WERI-Rb-1 (cell line): ENCODE results near the gene NR1D1.

Source experiments
- DNase-seq: peaks from one replicate; pipeline ENCODE4 v3.0.0-alpha.2; 2020
- H3K27ac ChIP-seq: fragments of 250-450 bp; sonication (Bioruptor Pico); 2 replicates; pipeline ENCODE4 v1.5.1; 2020; ENCODE audit warnings: mild to moderate bottlenecking, moderate library complexity
- H3K27me3 ChIP-seq: fragments of 250-450 bp; sonication (Bioruptor Pico); 2 replicates; pipeline ENCODE4 v1.5.1; 2021; ENCODE audit warnings: mild to moderate bottlenecking, low read depth, moderate library complexity; ENCODE audit not compliant: insufficient read depth, severe bottlenecking
- H3K36me3 ChIP-seq: fragments of 250-450 bp; sonication (Bioruptor Pico); 2 replicates; pipeline ENCODE4 v1.5.1; 2020; ENCODE audit warnings: mild to moderate bottlenecking, moderate library complexity
- H3K4me3 ChIP-seq: 2 replicates; pipeline ENCODE4 v1.5.1; 2011; ENCODE audit warnings: low read depth, mild to moderate bottlenecking, control low read depth, low read length
- H3K9me3 ChIP-seq: fragments of 250-450 bp; sonication (Bioruptor Pico); 2 replicates; pipeline ENCODE4 v1.5.1; 2021; ENCODE audit warnings: mild to moderate bottlenecking, moderate library complexity; ENCODE audit not compliant: severe bottlenecking
- CTCF ChIP-seq: IDR thresholded peaks from 2 replicates; pipeline ENCODE4 v1.5.1; 2011; ENCODE audit warnings: low read depth, mild to moderate bottlenecking, control low read depth, inconsistent platforms, low read length

Gene NR1D1

GRCh38 chr17:40095944-40096791 lies 4.2 kb downstream of the NR1D1 start:
- no peak overlapping the region for H3K4me3 ChIP-seq
- H3K36me3 ChIP-seq = peaks cover 42% of the 10 kb centered on the region
- no peaks in the 10 kb centered on the region for H3K27me3 ChIP-seq
- H3K9me3 ChIP-seq = no peaks in the 10 kb centered on the region
- no peak for TF ChIP-seq CTCF
- no peak for DNase-seq
- H3K27ac ChIP-seq = no peak overlapping the region

GRCh38 chr17:40095351-40095943 lies 4.9 kb downstream of the NR1D1 start:
- Histone ChIP-seq H3K27me3 (no peaks in the 10 kb centered on the region), H3K9me3 (no peaks in the 10 kb centered on the region), H3K4me3 (no peak overlapping the region), H3K36me3 (peaks cover 42% of the 10 kb centered on the region), H3K27ac (no peak overlapping the region)
- no peak for TF ChIP-seq CTCF
- no peak for DNase-seq

GRCh38 chr17:40094874-40095273 lies 5.5 kb downstream of the NR1D1 start:
- H3K27ac ChIP-seq = peak overlapping the region; percentile 78; the same call in 1 of the 2 replicates
- no peak for DNase-seq
- H3K27me3 ChIP-seq = no peaks in the 10 kb centered on the region
- peaks cover 42% of the 10 kb centered on the region for H3K36me3 ChIP-seq
- TF ChIP-seq CTCF = no peak
- H3K9me3 ChIP-seq = no peaks in the 10 kb centered on the region
- no peak overlapping the region for H3K4me3 ChIP-seq

GRCh38 chr17:40093580-40094201 lies 6.7 kb downstream of the NR1D1 start:
- peaks cover 50% of the 10 kb centered on the region for H3K36me3 ChIP-seq
- H3K9me3 ChIP-seq = no peaks in the 10 kb centered on the region
- H3K27me3 ChIP-seq = no peaks in the 10 kb centered on the region
- no peak for TF ChIP-seq CTCF
- no peak overlapping the region for H3K4me3 ChIP-seq
- peak overlapping the region; percentile 78 for H3K27ac ChIP-seq
- DNase-seq = no peak

- DNase-seq = no peak
- no peak overlapping the region for H3K4me3 ChIP-seq
- no peaks in the 10 kb centered on the region for H3K9me3 ChIP-seq
- H3K27ac ChIP-seq = peak overlapping the region; percentile 78
- no peaks in the 10 kb centered on the region for H3K27me3 ChIP-seq
- no peak for TF ChIP-seq CTCF
- H3K36me3 ChIP-seq = peaks cover 53% of the 10 kb centered on the region
These were observed 7.3 kb downstream of the NR1D1 start for GRCh38 chr17:40093005-40093579.
